ENCODE results near the gene NDUFS7. TPM values are rescaled to one million over a fixed set of nuclear protein-coding genes. Genes with fewer than 3 reads are reported as not detected.
A peak's percentile ranks its signal among the peaks of the same experiment; 100 is the strongest.

Gene NDUFS7
- total and polyA plus RNA-seq, 9 of the 15 experiments (the other 6 are each of a cell fraction or from before 2014, with no cell fraction given) = 6.0 to 271 (median 60.6) TPM

- TF ChIP-seq AFF1 (IDR thresholded peaks at IDR 0.05; ENCODE audit: low read depth in 1 of 2, partially characterized antibody in 2 of 2) (peak in 1 of 2 experiments; percentile 87), ZC3H11A (IDR thresholded peaks at IDR 0.05; ENCODE audit: low read depth, low read length) (peak; percentile 5; the same call in 1 of the 2 replicates), ZNF197 (CRISPR knock-in tag; IDR thresholded peaks at IDR 0.05; ENCODE audit: low read depth) (no peak), TOE1 (IDR thresholded peaks at IDR 0.05; ENCODE audit: borderline replicate concordance) (peak; percentile 72), TOE1 (CRISPR knock-in tag; IDR thresholded peaks at IDR 0.05; ENCODE audit: borderline replicate concordance, low read depth) (no peak), SETDB1 (IDR thresholded peaks at IDR 0.05; ENCODE audit: low read length) (peak; percentile 39), MEF2D (tag; conservative IDR thresholded peaks at IDR 0.05; ENCODE audit: low read depth) (no peak), SIN3B (IDR thresholded peaks at IDR 0.05; ENCODE audit: low read depth) (peak; percentile 74), CHAMP1 (IDR thresholded peaks at IDR 0.05) (no peak; the same call in 1 of the 2 replicates), POLR2G (IDR thresholded peaks at IDR 0.05; ENCODE audit: low read depth, low read length) (peak; percentile 100), ZNF696 (CRISPR knock-in tag; conservative IDR thresholded peaks at IDR 0.05) (no peak), ZNF830 (CRISPR knock-in tag; IDR thresholded peaks at IDR 0.05) (peak; percentile 93; the same call in 1 of the 2 replicates), RBM15 (IDR thresholded peaks at IDR 0.05; ENCODE audit: insufficient read depth, low read length) (peak; percentile 97), KDM5B (IDR thresholded peaks at IDR 0.05; ENCODE audit: insufficient replicate concordance, low read depth, low read length) (peak; percentile 99), ZNF217 (CRISPR knock-in tag; IDR thresholded peaks at IDR 0.05) (no peak), ZNF431 (CRISPR knock-in tag; IDR thresholded peaks at IDR 0.05) (no peak; the same call in 1 of the 2 replicates), THAP12 (CRISPR knock-in tag; IDR thresholded peaks at IDR 0.05) (peak; percentile 70), ZNF232 (CRISPR knock-in tag; IDR thresholded peaks at IDR 0.05) (no peak)
Measured at GRCh38 chr19:1438035-1438932, 54.6 kb downstream of the NDUFS7 start, which contains the start of gene RPS15 (continued).
